GDM1 (cell line): ENCODE data around the gene ASB6.
"Not testable (repeated sequence)": the region's sequence is repeated elsewhere in the genome, so short reads cannot be mapped to it uniquely, and the experiment has no call there.

Source experiments
- DNase-seq: peaks from one replicate; lab custom pipeline; 2025; lab: John Stamatoyannopoulos, UW

ASB6 gene

DNA sequence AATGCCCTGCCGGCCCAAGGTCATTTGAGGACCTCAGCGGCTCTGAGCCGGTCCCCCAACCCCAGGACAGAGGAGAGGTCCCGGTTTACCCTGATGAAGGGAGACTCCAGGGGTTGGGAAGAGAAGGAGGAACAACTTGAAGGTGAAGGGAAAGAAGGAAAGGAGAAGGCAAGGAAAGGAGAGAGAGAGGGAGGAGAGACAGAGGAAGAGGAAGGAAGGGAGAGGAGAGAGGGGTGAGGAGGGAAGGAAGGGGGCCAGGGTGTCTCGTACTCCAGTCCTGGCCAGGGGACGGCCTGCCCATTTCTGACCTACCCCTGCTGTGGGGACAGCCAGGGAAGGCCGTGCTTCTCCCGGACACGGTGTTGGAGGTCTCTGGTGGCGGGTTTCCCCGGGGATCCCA is 25.4 kb upstream of the ASB6 start:
- no peak for DNase-seq

DNA sequence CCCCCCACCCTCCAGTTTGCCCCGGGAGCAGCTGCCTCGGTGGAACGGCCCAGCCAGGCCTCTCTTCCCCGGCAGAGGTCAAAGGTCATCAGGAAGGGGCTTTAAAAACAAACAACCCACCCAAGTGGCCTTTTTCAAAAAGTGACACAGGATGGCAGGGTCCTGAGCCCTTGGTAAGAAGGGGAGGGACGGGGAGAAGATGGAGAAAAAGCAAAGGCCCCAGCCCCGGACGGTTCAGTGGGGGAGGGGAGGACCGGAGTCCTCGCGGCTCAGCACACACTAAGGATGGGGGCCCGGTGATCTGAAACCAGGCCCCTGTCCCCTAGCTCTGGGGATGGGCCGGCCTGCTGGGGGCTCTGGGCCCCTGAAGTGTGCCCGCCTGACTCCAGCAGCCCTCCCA is 24.6 kb upstream of the ASB6 start:
- no peak for DNase-seq

DNA sequence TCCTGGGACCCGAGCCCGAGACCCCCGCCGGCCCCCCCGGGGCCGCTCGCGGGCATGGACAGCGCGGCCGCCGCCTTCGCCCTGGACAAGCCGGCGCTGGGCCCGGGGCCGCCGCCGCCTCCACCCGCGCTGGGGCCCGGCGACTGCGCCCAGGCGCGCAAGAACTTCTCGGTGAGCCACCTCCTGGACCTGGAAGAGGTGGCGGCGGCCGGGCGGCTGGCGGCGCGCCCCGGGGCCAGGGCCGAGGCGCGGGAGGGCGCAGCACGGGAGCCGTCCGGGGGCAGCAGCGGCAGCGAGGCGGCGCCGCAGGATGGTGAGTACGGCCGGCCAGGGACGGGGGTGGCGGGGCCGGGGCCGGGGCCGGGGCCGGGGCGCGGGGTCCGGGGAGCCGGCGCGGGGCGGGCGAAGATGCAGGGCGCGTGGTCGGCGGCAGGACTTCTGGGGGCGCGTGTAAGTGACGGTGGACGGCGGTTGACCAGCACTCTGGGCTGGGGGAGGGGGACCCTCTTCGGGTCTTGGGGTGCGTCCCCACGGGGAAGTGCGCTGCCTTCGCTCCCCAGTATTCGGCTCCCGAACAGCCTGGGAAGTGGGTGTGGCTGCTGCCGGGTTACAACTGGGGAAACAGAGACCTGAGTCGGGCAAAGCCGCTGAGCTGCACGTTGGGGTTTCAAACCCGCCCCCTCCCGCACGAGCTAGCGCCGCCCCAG is 24.0 kb upstream of the ASB6 start:
- DNase-seq: no peak

DNA sequence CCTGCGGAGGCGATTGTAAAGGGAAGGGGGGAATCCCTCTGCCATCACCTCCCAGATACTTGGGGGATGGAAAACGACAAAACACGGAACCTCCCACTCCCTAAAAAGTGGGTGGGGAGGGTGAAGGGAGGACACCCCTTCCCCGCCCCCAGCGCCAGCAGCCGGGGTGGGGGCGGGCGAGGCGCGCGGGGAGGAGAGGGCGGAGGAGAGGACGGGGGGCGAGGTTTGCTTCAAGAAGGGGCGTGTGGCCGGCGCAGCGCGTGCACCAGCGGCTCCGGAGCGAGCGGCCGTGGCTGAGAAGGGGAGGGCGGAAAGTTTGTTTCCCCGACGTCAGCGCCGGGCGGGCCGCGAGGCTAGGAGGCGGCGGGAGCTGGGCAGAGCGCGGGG is 23.4 kb upstream of the ASB6 start, which contains the start of gene PRRX2:
Gene PRRX2 (plus strand): TSS at position 259 of the 387 bp plus-strand sequence. CDS start 221 bp downstream, outside the sequence.
- no peak for DNase-seq

DNA sequence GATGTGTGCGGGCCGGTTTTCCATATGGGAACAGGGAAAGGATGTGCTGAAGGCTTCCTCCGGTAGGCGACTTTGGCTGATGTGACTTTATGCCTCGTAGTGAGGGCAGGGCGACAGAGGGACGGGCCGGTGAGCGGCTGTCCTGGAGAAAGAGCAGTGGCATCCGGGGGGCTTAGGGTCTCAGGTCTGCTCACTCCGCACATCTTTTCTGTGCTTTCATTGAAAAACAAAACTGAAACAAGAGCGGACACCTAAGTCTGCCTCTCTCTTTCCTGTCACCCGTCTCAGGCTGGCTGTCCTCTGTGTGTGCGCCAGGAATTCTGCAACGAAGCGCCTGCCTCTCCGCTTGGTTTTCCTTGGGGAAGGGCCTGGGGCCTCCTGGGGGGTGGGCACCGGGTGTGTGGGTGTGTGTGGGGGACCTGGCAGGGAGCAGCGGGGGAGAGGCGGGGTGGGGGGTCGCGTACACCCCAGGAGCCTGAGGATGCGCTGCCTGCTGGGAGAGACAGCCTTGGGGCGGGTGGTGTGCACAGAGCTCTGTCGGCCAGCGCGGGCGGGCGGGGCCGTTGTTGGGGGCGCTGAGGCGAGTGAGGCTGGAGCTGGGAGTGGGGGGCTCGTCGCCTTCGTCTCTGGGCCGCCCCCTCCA is 22.9 kb upstream of the ASB6 start:
- DNase-seq: no peak

DNA sequence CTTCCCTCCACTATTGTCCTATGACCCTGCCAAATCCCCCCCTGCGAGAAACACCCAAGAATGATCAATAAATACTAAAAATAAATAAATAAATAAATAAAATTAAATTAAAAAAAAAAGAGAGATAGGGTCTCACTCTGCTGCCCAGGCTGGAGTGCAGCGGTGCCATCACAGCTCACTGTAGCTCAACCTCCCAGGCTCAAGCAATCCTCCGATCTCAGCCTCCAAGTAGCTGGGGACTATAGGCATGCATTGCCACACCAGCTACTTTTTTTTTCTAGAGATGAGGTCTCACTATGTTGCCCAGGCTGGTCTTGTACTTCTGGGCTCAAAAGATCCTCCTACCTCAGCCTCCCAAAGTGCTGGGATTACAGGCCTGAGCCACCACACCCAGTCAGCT is 20.3 kb upstream of the ASB6 start:
- DNase-seq: not testable (repeated sequence)

DNA sequence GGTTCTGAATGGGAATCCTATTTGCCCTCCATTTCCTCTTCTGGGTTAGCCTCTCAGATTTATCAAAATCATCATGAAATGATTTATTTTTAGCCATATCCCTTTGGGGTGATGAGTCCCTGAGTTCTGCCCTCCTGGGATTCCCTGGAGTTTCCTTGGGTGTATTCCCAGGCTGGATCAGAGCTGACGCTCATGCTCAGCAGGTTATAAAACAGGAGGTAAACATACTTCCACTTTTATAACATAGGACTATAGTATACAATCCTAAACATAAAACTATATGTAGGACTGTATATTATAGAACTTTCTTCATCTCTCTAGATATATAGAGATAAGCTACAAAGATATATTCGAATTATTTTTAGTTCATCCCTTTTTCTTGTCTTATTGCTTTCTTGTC is 19.1 kb upstream of the ASB6 start:
- no peak for DNase-seq

DNA sequence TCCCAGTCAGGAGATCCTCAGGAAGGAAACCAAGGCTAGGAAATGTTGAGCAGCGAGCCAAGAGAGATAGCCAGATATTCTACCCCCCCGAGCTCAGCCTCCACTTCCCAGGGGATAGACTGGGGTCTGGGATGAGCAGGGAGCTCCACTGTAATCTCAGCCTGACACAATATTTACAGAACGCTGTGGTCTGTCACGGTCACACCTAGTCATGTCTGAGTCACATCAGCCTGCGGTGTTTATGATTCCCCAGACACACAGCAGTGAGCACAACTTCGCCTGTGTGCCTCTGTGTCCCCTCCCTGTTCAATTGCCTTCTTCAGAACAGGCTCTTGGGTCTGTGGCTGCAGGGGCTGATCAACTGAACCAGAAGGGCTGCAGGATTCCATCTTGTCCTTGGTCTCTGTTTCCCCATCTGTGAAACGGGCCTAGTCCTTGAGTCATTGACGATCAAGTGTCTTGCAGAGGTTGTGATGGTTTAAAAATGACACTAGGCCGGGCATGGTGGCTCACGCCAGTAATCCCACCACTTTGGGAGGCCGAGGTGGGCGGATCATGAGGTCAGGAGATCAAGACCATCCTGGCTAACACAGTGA is 14.9 kb upstream of the ASB6 start:
- DNase-seq: no peak

DNA sequence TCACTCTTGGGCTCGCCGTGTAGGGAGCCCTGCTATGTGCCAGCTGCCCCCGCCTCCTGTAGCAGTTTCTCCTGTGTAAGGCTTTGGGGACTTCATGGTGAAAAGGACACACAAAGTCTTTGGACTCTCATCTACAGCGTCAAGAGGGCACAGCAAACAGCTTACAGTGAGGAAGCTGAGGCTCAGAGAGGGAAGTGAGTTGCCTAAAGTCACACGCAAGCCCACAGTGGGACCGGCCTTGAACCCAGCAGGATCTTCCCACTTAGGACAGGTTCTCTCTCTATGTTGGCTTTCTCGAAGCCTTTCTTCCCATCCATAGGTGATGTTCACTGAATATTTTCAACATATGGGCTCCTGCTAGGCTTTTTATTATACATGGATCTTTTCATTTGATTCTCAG is 13.7 kb upstream of the ASB6 start:
- no peak for DNase-seq

DNA sequence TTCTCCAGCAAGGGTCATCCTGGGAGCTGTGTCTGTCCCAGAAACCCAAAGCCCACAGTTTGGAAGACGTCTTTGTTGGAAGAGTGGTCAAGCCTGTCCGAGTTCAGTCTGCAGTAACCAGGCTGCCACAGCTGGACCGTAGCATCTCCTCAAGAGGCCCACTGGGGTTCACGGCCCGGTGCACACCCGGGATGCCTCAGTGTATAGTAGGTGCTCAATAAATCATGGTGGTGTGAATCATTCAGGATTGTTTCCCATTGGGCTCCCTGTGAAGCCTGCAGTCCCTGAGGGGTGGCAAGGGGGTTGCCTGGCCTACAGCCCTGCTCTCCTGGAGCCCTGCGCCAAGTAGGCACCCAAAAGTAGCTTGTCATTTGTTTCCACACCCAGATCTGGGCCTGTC is 13.2 kb upstream of the ASB6 start:
- DNase-seq: no peak

DNA sequence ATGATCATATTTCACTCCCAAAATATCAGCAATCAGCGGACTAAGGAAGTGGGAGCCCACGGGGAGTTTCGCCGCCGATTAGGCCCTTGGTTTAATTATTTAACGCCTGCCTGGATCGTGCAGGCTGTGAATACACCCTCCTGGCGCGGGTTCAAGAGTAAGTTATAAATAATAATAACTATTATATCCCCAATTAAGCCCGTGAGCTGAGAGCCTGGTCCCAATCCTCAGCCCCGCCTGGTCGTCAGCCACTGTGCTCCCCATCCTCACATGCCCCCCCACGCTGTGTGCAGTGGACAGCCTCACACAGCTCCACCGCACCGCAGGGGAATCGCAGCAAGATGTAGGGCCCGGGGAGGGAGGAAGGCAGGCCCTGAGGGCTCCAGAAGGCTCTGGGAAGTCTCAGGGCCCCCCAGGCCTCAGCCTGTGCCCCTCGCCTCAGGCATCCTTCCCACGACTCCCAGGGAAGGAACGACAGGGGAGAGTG is 12.6 kb upstream of the ASB6 start:
- no peak for DNase-seq

DNA sequence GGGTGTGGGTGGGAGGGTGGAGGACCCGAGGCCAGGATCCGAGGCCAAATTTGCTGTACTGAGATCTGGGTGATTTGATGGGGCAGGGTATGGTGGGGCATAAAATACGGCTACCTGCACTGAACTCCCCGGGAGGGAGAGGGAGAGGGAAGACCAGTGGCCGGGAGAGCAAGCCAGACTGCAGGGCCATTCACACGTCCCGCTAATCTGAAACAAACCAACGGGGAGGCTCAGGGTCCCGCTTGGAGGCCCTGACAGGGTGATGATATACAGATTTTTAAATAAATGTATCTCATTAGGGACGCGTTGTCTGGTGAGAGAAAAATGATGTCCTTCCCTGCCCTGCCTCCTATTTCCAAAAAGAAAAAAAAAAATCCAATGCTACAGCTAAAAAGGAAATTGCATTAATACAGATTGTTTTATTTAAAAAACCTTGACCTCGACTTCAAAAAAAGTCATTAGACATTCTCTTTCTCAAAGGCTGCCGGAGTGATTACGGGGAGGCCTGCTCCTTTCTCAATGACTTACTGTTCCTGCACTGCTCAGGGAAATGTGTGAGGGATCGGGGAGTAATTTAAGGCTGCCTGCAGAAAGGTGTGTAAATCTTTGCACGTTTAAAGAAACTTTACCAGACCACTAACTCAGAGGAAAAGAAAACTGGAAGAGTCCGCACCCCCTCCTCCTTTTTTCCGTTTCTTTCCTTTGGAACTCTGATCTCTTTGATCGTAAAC is 12.0 kb upstream of the ASB6 start:
- DNase-seq: no peak

DNA sequence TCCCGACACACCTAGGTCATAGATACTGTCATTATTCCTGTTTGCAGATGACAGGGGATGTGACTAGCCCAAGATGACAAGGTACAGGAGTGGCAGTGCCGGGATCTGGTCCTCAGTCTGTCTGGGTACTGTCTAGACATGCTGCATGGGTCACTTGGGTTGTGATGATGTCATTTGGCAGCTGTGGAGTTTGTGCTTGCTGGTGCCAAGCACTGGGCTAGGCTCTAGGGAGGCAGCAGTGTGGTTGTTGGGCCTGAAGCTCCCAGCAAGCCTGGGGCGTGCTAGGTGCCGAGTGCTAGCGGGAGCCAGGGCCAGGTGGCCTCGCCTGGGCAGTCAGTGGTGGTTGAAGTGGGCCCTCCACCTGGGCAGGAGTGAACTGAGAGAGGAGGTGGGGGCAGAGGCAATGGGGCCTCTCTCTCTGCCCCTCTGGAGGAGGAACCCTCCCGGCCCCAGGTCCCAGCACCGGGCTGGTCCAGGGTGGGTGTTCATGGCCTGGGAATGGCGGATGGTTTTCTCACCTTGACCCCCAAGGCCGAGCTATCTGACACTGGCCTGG is 8.8 kb upstream of the ASB6 start:
- no peak for DNase-seq

DNA sequence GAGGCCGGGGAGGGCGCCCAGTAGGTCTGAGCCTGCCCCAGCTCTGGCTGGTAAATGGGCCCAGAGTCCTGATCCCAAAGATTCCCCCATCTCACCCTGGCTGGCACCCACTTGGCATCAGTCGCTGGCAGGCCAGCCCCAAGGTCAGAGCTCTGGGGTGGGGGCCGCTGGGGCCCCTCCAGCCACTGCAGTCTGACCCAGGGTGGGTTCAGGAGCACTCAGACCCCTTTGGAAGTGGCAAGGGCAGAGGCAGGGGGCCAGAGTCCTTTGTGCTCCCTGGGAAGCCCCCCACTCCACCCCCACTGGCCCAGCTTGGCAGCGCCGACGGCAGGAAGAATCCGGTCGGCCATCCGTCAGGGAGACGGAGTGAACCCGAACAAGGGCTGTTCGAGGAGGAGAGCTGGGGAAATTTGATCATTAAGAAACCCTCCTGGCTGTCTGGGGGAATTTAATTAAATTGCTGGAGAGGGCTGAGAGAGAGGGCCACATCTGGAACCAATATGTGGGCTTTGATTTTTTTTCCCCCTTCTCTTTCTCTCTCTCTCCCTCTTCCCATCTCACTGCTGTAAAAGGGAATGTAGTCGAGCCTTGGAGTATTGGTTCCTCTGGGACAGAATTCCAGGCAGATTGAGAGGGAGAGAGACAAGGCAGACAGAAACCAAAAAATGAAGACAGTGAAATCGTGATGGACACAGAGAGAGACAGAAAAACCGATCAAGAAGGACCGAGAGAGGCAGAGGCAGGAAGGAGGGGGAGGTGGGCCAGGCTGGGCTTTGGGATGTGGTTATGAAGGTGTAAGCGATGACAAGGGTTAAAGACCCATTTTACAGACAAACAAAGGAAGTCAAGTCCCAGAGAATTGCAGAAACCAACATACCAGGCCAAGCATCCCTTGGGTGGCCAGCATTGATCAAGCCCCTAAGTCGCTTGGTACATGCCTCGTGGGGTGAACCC is 8.1 kb upstream of the ASB6 start:
- no peak for DNase-seq

DNA sequence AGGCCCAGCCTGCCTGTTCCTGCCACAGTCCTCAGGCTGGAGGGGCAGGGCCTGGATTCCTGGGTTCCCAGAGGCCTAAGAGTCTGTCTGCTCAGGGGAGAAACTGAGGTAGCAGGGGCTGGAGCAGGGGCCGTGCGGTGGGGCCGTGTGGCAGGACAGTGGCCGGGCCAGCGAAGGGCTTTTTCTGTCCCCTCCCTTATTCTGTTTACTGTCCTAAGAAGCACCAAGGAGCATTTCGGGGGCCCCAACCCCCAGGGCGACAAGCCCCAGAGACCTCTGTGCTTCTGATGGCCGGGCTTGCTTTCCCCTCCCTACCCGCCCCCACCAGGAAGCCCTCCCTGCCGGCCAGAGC is 6.8 kb upstream of the ASB6 start:
- no peak for DNase-seq

DNA sequence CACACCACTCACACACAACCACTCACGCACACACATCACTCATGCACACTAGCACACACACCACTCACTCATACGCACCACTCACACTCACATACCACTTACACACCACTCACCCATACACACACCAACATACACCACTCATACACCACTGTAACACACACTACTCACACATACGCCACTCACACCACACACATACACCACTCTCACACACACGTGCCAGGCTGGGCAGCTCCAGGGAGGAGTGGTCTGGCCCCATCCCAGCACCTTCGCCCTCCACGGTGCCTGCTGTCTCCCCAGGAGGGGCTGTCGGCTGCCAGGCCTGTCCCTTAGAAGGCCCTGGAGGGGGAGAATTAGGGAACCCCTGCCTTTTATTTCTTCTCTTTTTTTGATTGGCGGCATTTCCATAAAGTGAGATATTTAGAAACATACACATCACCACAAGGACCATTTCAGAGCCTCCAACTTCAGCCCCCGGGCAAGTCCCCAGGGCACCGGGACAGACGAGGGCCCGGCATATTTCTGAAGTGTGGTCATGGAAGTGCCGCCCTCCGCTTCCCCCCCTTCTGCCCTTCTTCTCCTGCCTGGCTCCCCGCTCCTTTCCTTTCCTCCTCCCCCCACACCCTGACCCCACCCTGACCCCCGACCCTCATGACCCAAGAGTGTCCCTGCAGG is 6.3 kb upstream of the ASB6 start:
- DNase-seq: no peak

DNA sequence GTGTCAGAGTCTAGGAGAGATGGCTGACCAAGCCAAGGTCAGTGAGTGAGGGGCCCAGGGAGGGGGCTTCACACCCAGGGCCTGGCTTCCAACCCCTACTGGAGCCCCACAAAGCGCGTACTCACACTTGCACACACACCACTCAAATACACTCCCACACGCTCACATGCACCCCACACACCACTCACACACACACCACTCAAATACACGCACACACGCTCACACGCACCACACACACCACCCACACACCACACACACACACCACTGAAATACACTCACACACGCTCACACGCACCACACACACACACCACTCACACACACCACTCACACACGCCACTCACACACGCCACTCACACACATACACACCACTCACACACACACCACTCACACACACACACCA is 5.7 kb upstream of the ASB6 start:
- no peak for DNase-seq

DNA sequence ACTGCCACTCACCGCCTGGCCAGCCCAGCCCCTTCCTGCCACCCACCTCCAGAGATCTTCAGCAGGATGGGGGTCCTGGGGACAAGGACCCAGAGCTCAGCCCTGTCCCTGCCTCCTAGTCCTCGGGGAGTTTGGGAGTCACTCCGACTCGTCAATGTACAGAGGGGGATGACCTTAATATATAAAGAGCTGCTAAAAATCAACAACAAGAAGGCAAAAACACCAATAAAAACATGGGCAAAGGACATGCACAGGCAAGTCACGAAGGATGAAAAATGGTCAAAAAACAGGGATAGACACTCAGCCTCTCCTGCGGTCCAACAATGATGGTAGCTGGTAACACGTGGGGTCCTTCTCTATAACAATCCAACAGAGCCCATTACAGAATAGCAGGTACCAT is 4.7 kb upstream of the ASB6 start:
- no peak for DNase-seq

DNA sequence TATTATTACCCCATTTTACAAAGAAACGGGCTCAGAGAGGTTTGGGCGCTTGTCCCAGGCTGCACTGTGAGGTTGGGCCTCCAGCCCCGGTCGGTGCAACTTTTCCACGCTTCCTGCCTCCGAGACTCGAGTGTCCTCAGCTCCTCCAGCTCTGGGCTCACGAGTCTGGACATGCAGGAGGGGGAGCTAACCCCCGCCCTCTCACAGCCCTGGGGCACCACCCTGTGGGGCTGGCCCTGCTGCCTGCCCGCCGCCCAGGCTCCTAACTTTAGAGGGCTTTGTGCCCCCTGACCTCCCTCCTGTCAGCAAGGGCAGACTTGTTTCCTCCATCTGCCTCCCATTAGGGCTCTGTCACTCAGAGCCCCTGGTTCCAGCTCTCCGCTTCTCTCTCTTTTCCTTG is 4.3 kb upstream of the ASB6 start:
- DNase-seq: no peak

DNA sequence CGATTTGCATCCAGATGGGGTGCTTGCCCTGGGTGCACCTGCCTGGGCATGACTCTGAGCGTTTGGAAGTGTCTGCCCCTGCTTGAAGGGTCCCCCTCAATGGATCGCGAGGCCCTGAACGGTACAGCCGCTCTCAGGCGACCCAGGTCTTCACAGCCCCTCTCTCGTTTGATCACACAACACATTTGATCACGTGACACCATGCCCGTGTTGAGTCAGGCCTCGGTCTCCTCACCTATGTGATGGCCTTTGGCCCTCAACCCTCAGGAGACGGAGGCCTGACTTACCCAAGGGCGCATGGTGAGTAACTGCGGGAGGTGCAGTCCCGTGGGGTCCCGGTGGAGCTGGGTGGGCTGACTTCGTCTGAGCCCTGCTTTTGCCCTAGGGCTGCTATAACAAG is 3.0 kb upstream of the ASB6 start:
- no peak for DNase-seq

DNA sequence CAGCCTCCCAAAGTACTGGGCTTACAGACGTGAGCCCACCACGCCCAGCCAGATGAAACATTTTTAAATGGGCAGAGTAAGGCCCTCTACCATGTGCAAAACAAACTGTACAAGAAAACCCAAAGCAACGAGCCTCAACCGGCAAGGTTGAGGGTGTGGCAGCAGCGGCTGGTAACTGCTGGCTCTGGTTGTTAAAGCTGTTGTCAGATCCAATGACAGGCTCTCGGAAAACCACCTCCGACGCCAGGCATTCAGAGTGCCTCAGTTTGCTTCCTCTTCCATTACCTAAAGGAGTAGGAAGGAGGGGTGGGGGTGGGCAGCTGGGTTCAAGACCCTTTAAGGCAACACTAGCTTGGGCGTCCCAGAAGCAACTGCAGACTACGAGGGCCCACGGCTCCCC is 2.4 kb upstream of the ASB6 start:
- no peak for DNase-seq
